Endodermal cell (in vitro differentiated cells): ENCODE data around the gene RANBP2. TPM values are rescaled to one million over a fixed set of nuclear protein-coding genes. Genes with fewer than 3 reads are reported as not detected.
"Not testable (repeated sequence)": the region's sequence is repeated elsewhere in the genome, so short reads cannot be mapped to it uniquely, and the experiment has no call there.

Experiments used
- DNase-seq: peaks from one replicate; pipeline ENCODE4 v3.0.0-alpha.2; 2017
- H3K27ac ChIP-seq: 2 replicates; pipeline ENCODE4 v1.5.1; 2013; ENCODE audit warnings: mild to moderate bottlenecking, low read depth, low read length, moderate library complexity
- H3K27me3 ChIP-seq: 2 replicates; pipeline ENCODE4 v1.6.1; 2013; ENCODE audit warnings: mild to moderate bottlenecking, low read length, moderate library complexity; ENCODE audit not compliant: insufficient read depth, control insufficient read depth, poor library complexity, severe bottlenecking
- H3K36me3 ChIP-seq: 2 replicates; pipeline ENCODE4 v1.7.0; 2013; ENCODE audit warnings: mild to moderate bottlenecking, low read length, moderate library complexity; ENCODE audit not compliant: control insufficient read depth, insufficient read depth
- H3K4me1 ChIP-seq: one replicate; pipeline ENCODE4 v1.7.0; 2013; ENCODE audit warnings: low read length; ENCODE audit not compliant: control insufficient read depth, insufficient read depth
- H3K4me3 ChIP-seq: 2 replicates; pipeline ENCODE4 v1.5.1; 2013; ENCODE audit warnings: mild to moderate bottlenecking, low read length, moderate library complexity
- H3K9ac ChIP-seq: 2 replicates; pipeline ENCODE4 v1.6.1; 2013; ENCODE audit warnings: mild to moderate bottlenecking, low read length, moderate library complexity; ENCODE audit not compliant: poor library complexity, severe bottlenecking; ENCODE audit errors: extremely low read depth
- H3K9me3 ChIP-seq: 2 replicates; pipeline ENCODE4 v1.6.1; 2013; ENCODE audit warnings: mild to moderate bottlenecking, low read length, moderate library complexity; ENCODE audit not compliant: control insufficient read depth
- H3K27ac Mint-ChIP-seq: 2 replicates; pipeline ENCODE4 v1.8.0; 2020; ENCODE audit warnings: mixed read lengths
- H3K27me3 Mint-ChIP-seq: 2 replicates; pipeline ENCODE4 v1.8.0; 2021; ENCODE audit warnings: mild to moderate bottlenecking, mixed read lengths; ENCODE audit not compliant: insufficient read depth
- H3K36me3 Mint-ChIP-seq: 2 replicates; pipeline ENCODE4 v1.8.0; 2020; ENCODE audit warnings: low read depth, mixed read lengths
- H3K4me1 Mint-ChIP-seq: 2 replicates; pipeline ENCODE4 v1.8.0; 2020; ENCODE audit warnings: mixed read lengths
- H3K4me3 Mint-ChIP-seq: 2 replicates; pipeline ENCODE4 v1.8.0; 2020; ENCODE audit warnings: mild to moderate bottlenecking, moderate library complexity, mixed read lengths
- H3K9me3 Mint-ChIP-seq: 2 replicates; pipeline ENCODE4 v1.8.0; 2020; ENCODE audit warnings: mild to moderate bottlenecking, mixed read lengths
- CTCF ChIP-seq: fragments of 200-600 bp; sonication (generic); conservative IDR thresholded peaks from 2 replicates; pipeline ENCODE4 v1.5.0; 2021; ENCODE audit warnings: antibody characterized with exemption, mild to moderate bottlenecking
- WGBS, 2 experiments: methylation state at CpG; one replicate each; pipeline versions ENCODE4 v1.1.5 to v1.1.7; 2013; ENCODE audit warnings: missing lambda C conversion rate in 2 of 2, mixed read lengths in 1 of 2; ENCODE audit not compliant: insufficient coverage in 1 of 2, insufficient read length in 1 of 2; 5-methylcytosine and 5-hydroxymethylcytosine counted together
- total RNA-seq, 2 donors: library from RNA; stranded (reverse); fragmentation: NEBNext Ultra II Directional in 1 of 2; extraction: Animal tissue kit (Norgen Biotek cat#: 25700) in 1 of 2; gene quantifications; 2 replicates in 1 of 2; 3 replicates in 1 of 2; pipeline ENCODE4 v1.2.1, GENCODE V29; 2021

The RANBP2 gene
- total RNA-seq, 2 donors from 2014 or later: 90.6 to 92.7 TPM

- Mint-ChIP-seq H3K4me1 (no peaks in the 10 kb centered on the region), H3K27me3 (no peaks in the 10 kb centered on the region), H3K27ac (no peak overlapping the region), H3K4me3 (no peak overlapping the region), H3K9me3 (peaks cover 1% of the 10 kb centered on the region), H3K36me3 (no peaks in the 10 kb centered on the region)
- TF ChIP-seq CTCF: no peak
- Histone ChIP-seq H3K27me3 (no peaks in the 10 kb centered on the region), H3K4me1 (no peaks in the 10 kb centered on the region), H3K9ac (no peak overlapping the region), H3K27ac (no peak overlapping the region), H3K9me3 (no peaks in the 10 kb centered on the region), H3K4me3 (no peak overlapping the region), H3K36me3 (no peaks in the 10 kb centered on the region)
- WGBS, 2 experiments: 89% methylated on average over 1 of the region's 1 CpG; no CpG with 5 or more reads in 1 of the 2 experiments
- no peak for DNase-seq
These were observed 14.4 kb upstream of the RANBP2 start for GRCh38 chr2:108704871-108705270.

- Mint-ChIP-seq H3K36me3 (no peaks in the 10 kb centered on the region), H3K9me3 (peaks cover 1% of the 10 kb centered on the region)
- no peak overlapping the region for H3K9ac ChIP-seq
These were observed 12.0 kb upstream of the RANBP2 start for GRCh38 chr2:108707300-108707699.

GRCh38 chr2:108716971-108717370 lies 2.3 kb upstream of the RANBP2 start:
- not testable (repeated sequence) for DNase-seq, H3K27me3 ChIP-seq, H3K4me3 ChIP-seq, H3K9me3 ChIP-seq, H3K36me3 Mint-ChIP-seq, H3K36me3 ChIP-seq, H3K4me1 ChIP-seq, H3K27ac ChIP-seq, H3K27ac Mint-ChIP-seq, H3K9ac ChIP-seq, H3K9me3 Mint-ChIP-seq, H3K27me3 Mint-ChIP-seq, H3K4me3 Mint-ChIP-seq, H3K4me1 Mint-ChIP-seq
- WGBS, 2 experiments: 86% methylated on average over 1 to 6 of the region's 6 CpGs

More at GRCh38 chr2:108707300-108707699, 12.0 kb upstream of the RANBP2 start:
- no peaks in the 10 kb centered on the region for H3K27me3 ChIP-seq
- no peak overlapping the region for H3K27ac ChIP-seq
- no peaks in the 10 kb centered on the region for H3K9me3 ChIP-seq
- H3K4me1 ChIP-seq: no peaks in the 10 kb centered on the region
- H3K27ac Mint-ChIP-seq: no peak overlapping the region
- peaks cover 4% of the 10 kb centered on the region for H3K27me3 Mint-ChIP-seq
- no peak overlapping the region for H3K4me3 ChIP-seq
- no peaks in the 10 kb centered on the region for H3K36me3 ChIP-seq
- H3K4me3 Mint-ChIP-seq: no peak overlapping the region
- no peak for TF ChIP-seq CTCF
- DNase-seq: no peak
- H3K4me1 Mint-ChIP-seq: no peaks in the 10 kb centered on the region

DNA sequence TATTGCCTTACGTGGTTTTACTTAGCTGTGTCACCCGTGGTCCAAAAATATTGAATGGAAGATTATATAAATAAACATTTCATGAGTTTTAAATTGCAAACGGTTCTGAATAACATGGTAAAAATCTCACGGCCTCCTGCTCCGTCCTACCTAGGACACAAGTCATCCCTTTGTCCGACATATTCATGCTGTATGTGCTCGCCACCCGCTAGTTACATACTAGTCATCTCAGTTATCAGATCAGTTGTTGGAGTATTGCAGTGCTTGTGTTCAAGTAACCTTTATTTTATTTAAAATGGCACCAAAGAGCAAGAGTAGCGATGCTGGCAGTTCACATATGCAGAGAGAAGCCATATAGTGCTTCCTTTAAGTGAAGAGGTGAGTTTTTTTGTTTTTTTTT lies 6.8 kb downstream of the RANBP2 start:
- H3K36me3 ChIP-seq, H3K4me3 ChIP-seq, DNase-seq, H3K9me3 ChIP-seq, H3K27ac ChIP-seq, H3K9me3 Mint-ChIP-seq, H3K9ac ChIP-seq, H3K27me3 ChIP-seq, H3K27me3 Mint-ChIP-seq, H3K4me1 ChIP-seq, H3K36me3 Mint-ChIP-seq: not testable (repeated sequence)
- Mint-ChIP-seq H3K4me1 (peaks cover 32% of the 10 kb centered on the region), H3K4me3 (peak overlapping the region; percentile 21), H3K27ac (peak overlapping the region; percentile 71)
- 90 to 94% methylated on average over 5 to 9 of the region's 9 CpGs for WGBS, 2 experiments

- not testable (repeated sequence) for DNase-seq, H3K9me3 ChIP-seq, H3K9me3 Mint-ChIP-seq, H3K27me3 ChIP-seq, H3K9ac ChIP-seq, H3K4me1 Mint-ChIP-seq, H3K27ac Mint-ChIP-seq, H3K27ac ChIP-seq, H3K4me3 Mint-ChIP-seq, H3K4me3 ChIP-seq, H3K4me1 ChIP-seq, H3K27me3 Mint-ChIP-seq
- peaks cover 48% of the 10 kb centered on the region for H3K36me3 Mint-ChIP-seq
- H3K36me3 ChIP-seq: peaks cover 27% of the 10 kb centered on the region
- 83 to 96% methylated on average over 1 to 6 of the region's 6 CpGs for WGBS, 2 experiments
These were observed 15.4 kb downstream of the RANBP2 start for GRCh38 chr2:108734656-108735055.

DNA sequence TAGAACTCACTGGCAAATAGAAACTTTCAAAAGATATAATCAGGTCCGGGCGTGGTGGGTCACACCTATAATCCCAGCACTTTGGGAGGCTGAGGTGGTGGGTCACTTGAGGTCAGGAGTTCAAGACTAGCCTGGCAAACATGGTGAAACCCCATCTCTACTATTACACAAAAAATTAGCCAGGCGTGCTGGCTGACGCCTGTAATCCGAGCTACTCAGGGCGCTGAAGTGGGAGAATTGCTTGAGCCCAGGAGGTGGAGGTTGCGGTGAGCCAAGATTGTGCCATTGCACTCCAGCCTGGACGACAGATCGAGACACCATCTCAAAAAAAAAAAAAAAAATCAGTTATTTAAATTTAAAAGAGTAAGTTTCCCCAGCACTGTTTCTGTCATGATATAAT lies 38.7 kb downstream of the RANBP2 start:
- H3K27me3 Mint-ChIP-seq, H3K4me3 Mint-ChIP-seq, H3K4me1 ChIP-seq, H3K4me1 Mint-ChIP-seq, H3K27me3 ChIP-seq, DNase-seq, H3K4me3 ChIP-seq, H3K9ac ChIP-seq, H3K9me3 Mint-ChIP-seq, H3K27ac ChIP-seq, H3K27ac Mint-ChIP-seq, H3K9me3 ChIP-seq: not testable (repeated sequence)
- peaks cover 19% of the 10 kb centered on the region for H3K36me3 ChIP-seq
- 96% methylated on average over 7 of the region's 9 CpGs; no CpG with 5 or more reads in 1 of the 2 experiments for WGBS, 2 experiments
- peaks cover 26% of the 10 kb centered on the region for H3K36me3 Mint-ChIP-seq
